ENCODE measurements around the gene RALGPS1. TPM values are rescaled to one million over a fixed set of nuclear protein-coding genes. Genes with fewer than 3 reads are reported as not detected.

RALGPS1 gene
- polyA plus RNA-seq, 3 donors: 0.60 to 4.6 (median 1.3) TPM

DNA sequence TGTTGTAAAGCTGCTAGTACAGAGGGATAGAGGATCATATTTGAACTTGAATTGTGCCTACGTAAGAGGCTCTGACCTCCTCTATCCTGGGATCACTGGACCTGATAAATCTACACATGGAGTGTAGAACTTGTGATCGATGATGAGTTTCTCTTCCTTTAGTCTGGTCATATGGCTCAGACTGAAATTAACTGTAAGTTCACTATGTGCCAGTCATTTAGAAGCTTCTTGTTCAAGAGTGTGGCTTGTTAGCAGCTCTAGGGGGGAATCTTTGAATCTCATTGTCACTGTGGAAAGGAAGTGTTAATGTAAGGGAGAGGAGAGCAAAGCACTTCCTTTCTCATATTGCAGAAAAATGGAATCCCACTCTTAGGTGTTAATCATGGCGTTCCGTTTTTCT is 42.1 kb upstream of the RALGPS1 start:
- Histone ChIP-seq H3K4me1 (ENCODE audit: control insufficient read depth in 1 of 2, insufficient read depth in 2 of 2, low read length in 2 of 2) (peaks cover 0 to 5% of the 10 kb centered on the region in 2 donors), H3K4me3 (replicated peaks in 1 of 3; ENCODE audit: low read depth in 2 of 3, low read length in 3 of 3) (no peak overlapping the region), H3K36me3 (replicated peaks in 1 of 2; ENCODE audit: control insufficient read depth in 1 of 2, insufficient read depth in 2 of 2, low read length in 2 of 2) (peaks cover 17 to 37% of the 10 kb centered on the region in 2 donors), H3K9ac (ENCODE audit: insufficient read depth, low read length, poor library complexity, severe bottlenecking) (no peak overlapping the region), H4K20me1 (ENCODE audit: insufficient read depth, low read length) (peaks cover 99% of the 10 kb centered on the region), H3K27ac (ENCODE audit: low read depth in 1 of 2, low read length in 2 of 2) (peak overlapping the region in 1 of 2 donors; percentile 20), H3K4me2 (replicated peaks; ENCODE audit: extremely low read depth, low read length, poor library complexity, severe bottlenecking) (no peak overlapping the region), H2AFZ (ENCODE audit: insufficient read depth, low read depth, low read length, poor library complexity, severe bottlenecking) (no peak overlapping the region), H3K27me3 (ENCODE audit: control insufficient read depth in 2 of 2, insufficient read depth in 2 of 2, low read length in 2 of 2) (no peaks in the 10 kb centered on the region), H3K9me3 (replicated peaks in 1 of 2; ENCODE audit: control insufficient read depth in 1 of 2, insufficient read depth in 1 of 2, low read length in 2 of 2) (no peaks in the 10 kb centered on the region), H3K79me2 (ENCODE audit: insufficient read depth, low read length) (peaks cover 98% of the 10 kb centered on the region)
- TF ChIP-seq, protein P1, sequence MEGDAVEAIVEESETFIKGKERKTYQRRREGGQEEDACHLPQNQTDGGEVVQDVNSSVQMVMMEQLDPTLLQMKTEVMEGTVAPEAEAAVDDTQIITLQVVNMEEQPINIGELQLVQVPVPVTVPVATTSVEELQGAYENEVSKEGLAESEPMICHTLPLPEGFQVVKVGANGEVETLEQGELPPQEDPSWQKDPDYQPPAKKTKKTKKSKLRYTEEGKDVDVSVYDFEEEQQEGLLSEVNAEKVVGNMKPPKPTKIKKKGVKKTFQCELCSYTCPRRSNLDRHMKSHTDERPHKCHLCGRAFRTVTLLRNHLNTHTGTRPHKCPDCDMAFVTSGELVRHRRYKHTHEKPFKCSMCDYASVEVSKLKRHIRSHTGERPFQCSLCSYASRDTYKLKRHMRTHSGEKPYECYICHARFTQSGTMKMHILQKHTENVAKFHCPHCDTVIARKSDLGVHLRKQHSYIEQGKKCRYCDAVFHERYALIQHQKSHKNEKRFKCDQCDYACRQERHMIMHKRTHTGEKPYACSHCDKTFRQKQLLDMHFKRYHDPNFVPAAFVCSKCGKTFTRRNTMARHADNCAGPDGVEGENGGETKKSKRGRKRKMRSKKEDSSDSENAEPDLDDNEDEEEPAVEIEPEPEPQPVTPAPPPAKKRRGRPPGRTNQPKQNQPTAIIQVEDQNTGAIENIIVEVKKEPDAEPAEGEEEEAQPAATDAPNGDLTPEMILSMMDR (IDR thresholded peaks at IDR 0.05): no peak
- Mint-ChIP-seq H3K36me3 (peaks cover 24 to 41% of the 10 kb centered on the region in 2 donors), H3K4me1 (peaks cover 37% of the 10 kb centered on the region), H3K4me3 (no peak overlapping the region), H3K27ac (peak overlapping the region in 3 of 7 donors; percentile 2 to 73 (median 51)), H3K9me3 (peaks cover 0 to 1% (median 0%) of the 10 kb centered on the region in 7 donors), H3K27me3 (ENCODE audit: low read depth in 3 of 3) (no peaks in the 10 kb centered on the region)
- DNase-seq: no peak
- no CpG with 5 or more reads among the region's 4 CpGs for WGBS (ENCODE audit: insufficient coverage)
- intact Hi-C loops (cut with micrococcal nuclease): no loop called here

DNA sequence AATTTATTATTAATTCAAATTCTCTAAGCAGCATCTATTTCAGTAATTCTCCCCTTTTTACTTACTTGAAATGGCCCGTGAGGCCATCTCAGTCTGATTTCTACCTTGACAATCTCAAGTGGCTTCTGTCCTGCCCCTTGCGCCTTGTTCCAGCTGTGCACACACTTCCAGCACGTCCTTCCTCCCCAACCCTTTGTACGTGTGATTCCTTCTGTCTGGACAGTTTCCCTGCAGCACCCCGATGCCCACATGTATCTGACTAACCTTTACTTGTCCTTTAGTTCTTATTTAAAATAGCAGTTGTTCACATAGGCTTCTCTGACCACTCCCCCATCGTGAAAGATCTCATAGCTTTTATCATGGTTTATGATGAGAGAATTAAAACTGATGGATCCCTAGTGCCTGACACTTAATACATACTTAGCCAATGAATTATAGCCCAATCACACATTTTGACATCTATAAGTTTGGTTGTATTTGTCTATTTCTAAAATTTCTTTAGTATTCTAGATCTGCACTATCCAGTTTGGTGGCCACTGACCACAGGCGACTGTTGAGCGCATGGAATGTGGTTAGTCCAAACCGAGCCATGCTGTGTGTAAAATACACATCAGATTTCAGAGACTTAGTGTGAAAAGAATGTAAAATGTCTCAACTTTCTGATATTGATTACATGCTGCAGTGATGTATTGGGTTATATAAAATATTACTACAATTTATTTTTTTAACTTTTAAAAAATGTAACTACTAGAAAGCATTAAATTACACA is 39.9 kb upstream of the RALGPS1 start:
- TF ChIP-seq, protein P1 (IDR thresholded peaks at IDR 0.05): no peak
- Histone ChIP-seq H4K20me1 (ENCODE audit: insufficient read depth, low read length) (peaks cover 99% of the 10 kb centered on the region), H3K9me3 (replicated peaks in 1 of 2; ENCODE audit: control insufficient read depth in 1 of 2, insufficient read depth in 1 of 2, low read length in 2 of 2) (no peaks in the 10 kb centered on the region), H3K4me1 (ENCODE audit: control insufficient read depth in 1 of 2, insufficient read depth in 2 of 2, low read length in 2 of 2) (peaks cover 0 to 5% of the 10 kb centered on the region in 2 donors), H2AFZ (ENCODE audit: insufficient read depth, low read depth, low read length, poor library complexity, severe bottlenecking) (no peak overlapping the region), H3K4me2 (replicated peaks; ENCODE audit: extremely low read depth, low read length, poor library complexity, severe bottlenecking) (no peak overlapping the region), H3K79me2 (ENCODE audit: insufficient read depth, low read length) (peaks cover 97% of the 10 kb centered on the region), H3K27ac (ENCODE audit: low read depth in 1 of 2, low read length in 2 of 2) (peak overlapping the region in 1 of 2 donors; percentile 36), H3K27me3 (ENCODE audit: control insufficient read depth in 2 of 2, insufficient read depth in 2 of 2, low read length in 2 of 2) (no peaks in the 10 kb centered on the region), H3K9ac (ENCODE audit: insufficient read depth, low read length, poor library complexity, severe bottlenecking) (no peak overlapping the region), H3K4me3 (replicated peaks in 1 of 3; ENCODE audit: low read depth in 2 of 3, low read length in 3 of 3) (no peak overlapping the region), H3K36me3 (replicated peaks in 1 of 2; ENCODE audit: control insufficient read depth in 1 of 2, insufficient read depth in 2 of 2, low read length in 2 of 2) (peaks cover 13 to 36% of the 10 kb centered on the region in 2 donors)
- Mint-ChIP-seq H3K4me1 (peaks cover 26% of the 10 kb centered on the region), H3K36me3 (peaks cover 18 to 43% of the 10 kb centered on the region in 2 donors), H3K27me3 (ENCODE audit: low read depth in 3 of 3) (no peaks in the 10 kb centered on the region), H3K9me3 (peaks cover 0 to 1% (median 0%) of the 10 kb centered on the region in 7 donors), H3K27ac (peak overlapping the region in 6 of 7 donors; percentile 8 to 81 (median 43)), H3K4me3 (no peak overlapping the region)
- WGBS (ENCODE audit: insufficient coverage): 67% methylated on average over 3 of the region's 9 CpGs
- no peak for DNase-seq
- intact Hi-C loops (cut with micrococcal nuclease): no loop called here

All from CD14-positive monocyte (primary cell).